ELR (cell line): ENCODE results near the gene TUBB.
"Not testable (repeated sequence)": the region's sequence is repeated elsewhere in the genome, so short reads cannot be mapped to it uniquely, and the experiment has no call there.

Experiments used
- DNase-seq: peaks from one replicate; pipeline ENCODE4 v3.0.0-alpha.2; 2015; ENCODE audit warnings: low read depth

The TUBB gene

DNA sequence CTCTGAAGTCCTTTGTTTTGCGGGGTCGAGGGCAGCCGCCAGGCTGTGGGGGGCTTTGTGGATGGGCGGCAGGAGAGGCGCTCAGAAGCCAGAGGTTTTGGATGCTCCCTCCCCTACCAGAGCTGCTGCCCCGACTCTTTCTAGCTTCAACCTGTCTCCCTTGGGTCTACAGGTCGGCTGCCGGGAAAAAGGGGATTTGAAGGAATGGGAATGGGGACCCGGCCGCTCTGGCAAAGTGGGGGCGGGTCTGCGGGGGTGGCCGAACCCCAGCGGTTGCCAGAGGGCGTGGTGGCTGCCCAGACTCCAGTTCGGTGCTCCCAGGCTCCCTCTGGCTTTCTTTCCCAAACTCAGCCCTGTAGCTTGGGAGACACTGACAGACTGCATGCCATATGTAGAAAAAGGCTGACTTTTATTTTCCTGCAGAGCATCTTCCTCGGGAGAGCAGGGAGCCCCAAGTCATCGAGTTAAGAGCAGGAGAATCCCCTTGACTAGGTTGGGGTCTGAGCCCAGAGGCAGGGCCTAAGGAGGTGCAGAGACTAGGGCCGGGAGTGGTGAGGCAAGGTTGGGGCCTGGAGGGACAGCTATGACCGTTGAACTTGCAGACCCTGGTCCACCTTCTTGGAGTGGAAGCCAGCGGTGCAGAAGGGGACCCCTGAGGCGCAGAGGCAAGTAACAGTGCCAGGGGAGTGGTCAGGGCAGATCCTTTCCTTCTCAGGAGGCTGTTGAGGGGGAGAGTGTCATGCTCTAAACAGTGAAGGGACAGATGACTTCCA is 32.3 kb upstream of the TUBB start:
- DNase-seq: peak; percentile 63

DNA sequence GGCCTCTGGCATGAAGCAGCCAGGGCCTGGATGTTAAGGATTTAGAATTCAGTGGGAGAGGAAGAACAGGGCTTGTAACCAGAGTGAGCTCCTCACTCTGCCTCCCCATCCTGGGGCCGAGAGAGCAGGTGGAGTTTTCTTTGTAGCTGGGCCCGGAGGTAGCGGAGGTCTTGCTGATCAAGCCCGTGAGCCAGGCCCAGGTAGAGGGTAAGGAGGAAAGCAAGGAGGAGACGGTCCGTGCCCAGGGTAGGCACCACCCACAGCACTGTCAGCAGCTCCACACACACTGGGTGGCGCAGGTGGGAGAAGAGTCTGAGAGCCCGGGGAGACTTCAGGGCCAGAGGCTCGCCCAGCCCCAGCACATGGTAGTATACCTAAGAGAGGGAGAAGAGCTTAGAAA is 31.6 kb upstream of the TUBB start:
- DNase-seq: no peak

DNA sequence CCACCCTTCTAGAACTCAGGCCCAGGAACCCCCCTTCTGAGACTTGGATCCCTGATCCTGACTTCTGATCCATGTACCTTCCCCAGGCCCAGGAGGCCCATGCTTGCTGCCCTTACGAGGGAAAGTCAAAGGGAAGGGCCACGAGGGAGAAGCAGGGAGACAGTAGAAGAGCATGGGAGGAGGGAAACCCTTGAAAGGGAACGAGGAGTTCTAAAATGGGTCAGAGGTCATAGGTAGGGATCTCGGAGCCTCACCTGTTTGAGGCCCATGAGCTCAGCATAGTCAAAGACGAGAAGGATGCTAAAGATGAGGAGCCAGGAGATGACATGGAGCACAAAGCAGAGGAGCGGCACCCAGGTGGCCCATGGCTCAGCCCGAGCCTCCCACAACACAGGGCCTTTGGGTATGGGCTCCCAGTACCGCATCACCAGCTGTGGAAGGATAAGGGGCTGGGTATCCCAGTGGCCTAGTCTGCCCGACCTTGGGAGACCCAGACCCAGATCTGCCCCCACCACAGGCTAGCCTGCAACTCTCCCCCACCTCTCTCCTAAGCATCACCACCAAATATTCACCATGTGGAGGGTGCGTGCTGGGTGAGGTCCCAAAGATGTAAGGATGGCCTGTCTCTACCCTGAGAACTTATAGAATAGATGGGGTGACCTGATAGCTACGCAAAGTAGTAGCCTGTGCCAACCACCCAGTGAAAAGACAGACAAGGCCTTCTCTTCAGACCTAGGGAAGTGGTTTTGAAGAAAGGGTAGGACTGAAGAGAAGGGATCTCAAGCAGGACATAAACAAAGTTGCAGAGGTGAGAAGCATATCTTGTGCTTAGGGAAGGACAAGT is 30.9 kb upstream of the TUBB start:
- no peak for DNase-seq

DNA sequence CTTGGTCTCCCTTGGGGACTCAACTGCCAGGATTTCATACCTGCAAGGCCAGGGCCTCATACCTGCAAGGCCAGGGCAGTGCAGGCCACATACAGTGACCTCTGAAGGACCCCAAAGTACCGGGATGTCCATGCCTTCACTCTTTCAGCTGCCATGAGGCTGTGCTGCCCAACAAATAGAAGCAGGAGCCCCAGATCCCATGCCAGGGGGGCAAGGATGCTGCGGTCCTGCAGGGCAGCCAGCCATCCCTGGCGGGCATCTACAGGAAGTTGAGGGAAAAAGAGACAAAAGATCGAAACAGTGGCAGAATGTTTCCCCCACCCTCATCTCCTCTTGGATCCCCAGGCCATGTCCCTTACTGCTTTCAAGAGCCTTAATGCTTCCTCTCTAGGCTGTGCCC is 30.2 kb upstream of the TUBB start:
- no peak for DNase-seq

DNA sequence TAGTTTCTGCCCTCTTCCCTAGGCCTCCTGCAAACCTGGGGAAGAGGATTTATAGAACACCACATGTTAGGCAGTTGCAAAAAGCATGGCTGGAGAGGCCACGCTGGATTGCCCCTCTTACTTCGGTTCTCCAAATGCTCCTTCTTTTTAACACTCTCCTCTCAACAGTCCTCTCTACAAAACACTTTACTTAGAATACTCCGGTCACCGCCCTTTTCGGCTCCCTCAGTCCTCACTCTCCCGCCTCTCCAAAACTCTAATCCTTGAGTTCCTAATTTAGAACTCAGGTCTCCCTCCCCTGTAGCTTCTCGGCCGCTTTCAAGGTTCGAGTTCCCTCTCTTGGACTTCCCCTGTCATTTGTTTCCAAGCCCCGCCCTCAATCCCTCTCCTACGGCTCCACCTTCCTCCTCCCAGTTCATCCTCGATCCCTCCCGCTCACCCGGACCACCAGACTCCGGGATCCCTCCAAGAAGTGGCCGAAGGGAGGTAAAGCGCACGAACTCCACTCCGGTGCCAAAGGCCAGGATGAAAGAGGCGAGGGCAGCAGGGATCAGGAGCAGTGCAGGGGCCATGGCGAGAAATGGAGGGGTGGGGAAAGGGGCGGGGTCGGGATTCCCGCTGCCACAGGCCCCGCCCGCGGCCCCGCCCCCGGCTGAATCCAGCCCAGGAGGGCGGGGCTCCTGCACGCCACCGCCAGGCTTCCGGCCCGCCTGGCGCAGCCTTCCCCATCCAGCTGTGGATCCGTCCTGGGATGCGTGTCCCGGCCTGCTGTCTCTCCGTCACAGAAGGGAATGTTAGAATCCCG is 29.5 kb upstream of the TUBB start, which contains the start of gene NRM:
NRM (minus strand) TSS at position 582 of the 805 bp plus-strand sequence; CDS start at position 572, 10 bp downstream.
- peak; percentile 91 for DNase-seq

DNA sequence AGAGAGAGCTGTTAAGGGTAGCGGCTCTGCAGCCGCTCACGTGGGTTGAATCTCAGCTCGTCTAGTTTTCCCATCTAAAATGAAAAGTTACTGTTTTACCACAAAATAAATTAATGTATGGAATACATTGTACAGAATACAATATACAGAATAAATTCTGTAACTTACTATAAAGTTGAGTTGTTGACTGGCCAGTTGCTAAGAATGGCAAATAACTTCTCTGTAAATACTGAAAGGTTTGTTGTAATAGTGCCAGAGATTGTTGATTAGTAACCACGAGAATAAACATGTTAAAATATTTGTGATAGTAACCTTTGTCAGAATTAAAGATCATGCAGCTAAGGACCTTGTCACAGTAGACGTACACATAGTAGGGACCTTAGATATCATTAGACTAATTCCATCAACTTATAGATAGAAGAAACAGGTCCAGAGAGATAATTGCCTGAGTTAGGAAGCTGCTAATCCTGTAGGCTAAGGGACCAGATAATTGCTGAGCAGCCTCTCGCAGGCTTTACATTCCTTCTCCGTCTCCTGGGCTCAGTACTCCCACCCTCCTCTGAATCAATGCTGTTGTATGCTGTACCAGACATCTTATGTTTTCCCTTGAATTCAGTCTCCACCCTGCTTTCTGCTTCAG is 28.8 kb upstream of the TUBB start:
- DNase-seq: no peak

DNA sequence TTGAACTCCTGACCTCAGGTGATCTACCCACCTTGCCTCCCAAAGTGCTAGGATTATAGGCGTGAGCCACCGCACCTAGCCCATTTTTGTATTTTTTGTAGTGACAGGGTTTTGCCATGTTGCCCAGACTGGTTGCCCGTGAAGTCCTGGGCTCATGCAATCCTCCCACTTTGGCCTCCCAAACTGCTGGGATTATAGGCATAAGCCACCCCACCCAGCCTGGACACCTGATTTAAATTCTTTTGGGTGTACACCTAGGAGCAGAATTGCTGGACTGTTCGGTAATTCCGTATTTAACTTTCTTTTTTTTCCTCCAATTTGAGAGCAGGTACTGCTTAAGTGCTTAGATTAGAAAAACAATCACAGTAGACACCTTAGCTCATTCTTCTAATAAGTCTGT is 23.7 kb upstream of the TUBB start:
- DNase-seq: no peak

DNA sequence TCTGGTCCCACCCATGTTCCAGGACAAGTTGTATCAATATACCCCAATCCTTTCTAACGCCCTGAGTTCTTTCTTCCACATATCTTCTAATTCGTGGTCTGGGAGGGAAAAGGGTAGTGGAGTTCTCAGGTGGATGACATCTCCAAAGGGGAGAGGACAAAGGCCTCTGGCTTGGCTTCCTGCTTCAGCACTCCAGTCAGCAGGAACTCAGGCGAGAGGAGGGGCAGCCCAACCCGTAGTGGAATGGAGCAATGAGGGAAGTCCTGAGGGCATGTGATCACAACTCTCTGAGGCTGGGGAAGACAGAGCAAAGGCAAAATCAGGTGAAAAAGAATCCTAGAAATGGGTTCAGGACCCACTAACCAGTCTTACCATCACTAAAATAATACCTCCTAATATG is 19.8 kb upstream of the TUBB start:
- DNase-seq: no peak

DNA sequence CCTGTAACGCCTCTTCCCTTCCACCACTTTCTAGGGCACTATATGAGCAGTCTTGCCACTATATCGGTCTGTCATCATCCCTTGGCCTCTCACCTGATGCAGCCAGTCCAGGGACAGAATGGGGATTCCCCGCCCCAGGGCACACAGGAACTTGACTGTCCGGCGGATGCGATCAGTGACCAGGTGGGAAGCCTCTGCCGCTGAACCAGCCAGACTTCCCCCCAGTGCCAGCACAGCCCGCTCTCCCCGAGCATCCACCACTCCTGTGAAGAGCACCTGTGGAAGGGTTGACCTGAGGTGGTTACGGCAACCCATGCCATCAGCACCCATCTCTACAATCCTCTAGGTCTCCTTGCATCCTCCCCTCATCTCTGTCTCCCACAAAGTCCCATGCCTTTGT is 17.1 kb upstream of the TUBB start:
- DNase-seq: no peak

DNA sequence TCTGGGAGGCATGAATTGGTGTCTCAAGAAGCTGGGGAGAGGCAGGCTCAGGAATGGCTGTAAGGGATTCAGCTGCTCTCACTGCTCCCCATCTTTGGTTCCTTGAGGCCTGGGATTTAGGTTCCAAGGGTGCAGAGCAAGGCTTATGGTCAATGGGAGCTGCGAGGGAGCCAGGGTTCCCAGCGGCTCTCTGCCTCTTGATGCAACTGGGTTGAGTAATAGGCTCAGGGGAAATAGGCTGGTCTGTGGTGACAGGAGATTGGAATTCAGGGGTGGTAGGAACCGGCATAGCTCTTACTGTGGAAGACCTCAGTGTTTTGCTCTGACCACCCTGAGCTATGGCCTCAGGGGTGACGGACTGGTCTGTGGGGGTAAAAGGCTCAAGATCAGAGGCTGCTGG is 16.3 kb upstream of the TUBB start:
- DNase-seq: no peak

DNA sequence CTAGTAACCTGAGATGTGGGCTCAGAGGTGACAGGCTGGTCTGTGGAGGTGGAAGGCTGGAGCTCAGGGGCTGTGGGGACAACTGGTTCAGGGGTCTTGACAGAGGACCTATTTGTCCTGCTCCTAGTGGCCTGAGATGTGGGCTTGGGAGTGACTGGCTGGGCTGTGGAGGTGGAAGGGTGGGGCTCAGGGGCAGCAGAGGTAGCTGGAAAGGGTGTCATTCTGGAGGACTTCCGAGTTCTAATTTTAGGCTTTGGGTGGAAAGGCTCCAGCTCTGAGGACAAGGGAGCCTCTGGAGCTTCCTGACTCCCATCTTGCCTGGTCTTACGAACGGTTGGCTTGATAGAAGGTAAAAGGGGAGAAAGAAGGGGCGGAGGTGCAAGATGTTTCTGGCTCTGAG is 14.5 kb upstream of the TUBB start:
- DNase-seq: no peak

DNA sequence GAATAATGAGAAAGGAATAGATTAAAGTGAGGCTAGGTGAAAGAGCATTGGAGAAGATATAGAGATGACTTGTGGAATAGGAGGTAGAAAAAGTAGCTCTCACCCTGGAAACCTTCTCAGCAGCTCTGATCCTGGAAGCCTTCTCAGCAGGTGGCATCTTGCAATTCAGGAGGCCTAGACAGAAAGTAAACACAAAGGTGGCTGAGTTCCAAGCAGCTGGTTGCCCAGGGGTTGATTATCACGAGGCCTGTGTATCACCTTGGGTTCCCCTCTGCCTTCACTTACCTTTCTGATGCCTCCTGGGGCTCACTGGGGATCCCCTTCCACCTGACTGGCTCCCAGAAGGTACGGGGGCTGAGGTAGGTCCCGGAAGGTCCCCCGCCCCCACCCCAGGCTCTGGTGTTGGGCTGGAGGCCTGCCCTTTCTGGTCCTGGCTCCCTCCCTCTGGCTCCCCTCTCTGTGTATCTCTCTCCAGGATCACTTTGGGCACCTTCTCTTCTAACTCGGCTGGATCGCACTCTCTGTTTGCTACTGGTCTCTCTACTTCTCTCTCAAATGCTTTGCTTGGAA is 12.8 kb upstream of the TUBB start:
- no peak for DNase-seq

DNA sequence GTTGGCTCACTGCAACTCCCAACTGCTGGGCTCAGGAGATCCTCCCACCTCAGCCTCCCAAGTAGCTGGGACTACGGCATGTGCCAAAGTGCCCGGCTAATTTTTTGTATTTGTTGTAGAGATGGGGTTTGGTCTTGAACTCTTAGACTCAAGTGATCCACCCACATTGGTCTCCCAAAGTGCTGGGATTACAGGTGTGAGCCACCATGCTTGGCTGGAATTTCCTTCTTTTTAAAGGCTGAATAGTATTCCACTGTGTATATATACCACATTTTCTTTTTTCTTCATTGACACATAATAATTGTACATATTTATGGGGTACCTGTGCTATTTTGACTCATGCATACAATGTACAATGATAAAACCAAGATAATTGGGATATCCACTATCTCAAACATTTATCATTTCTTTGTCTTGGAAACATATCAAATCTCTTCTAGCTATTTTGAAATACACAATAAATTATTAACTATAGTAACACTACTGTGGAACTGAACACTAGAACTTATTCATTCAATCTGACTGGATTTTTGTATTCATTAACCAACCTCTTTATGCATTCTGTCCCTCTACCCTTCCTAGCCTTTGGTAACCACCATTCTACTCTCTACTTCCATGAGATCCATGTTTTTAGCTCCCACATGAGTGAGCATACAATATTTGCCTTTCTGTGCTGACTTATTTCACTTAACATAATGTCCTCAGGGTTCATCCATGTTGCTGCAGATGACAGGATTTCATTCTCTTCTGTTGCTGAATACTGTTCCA is 10.9 kb upstream of the TUBB start:
- no peak for DNase-seq

DNA sequence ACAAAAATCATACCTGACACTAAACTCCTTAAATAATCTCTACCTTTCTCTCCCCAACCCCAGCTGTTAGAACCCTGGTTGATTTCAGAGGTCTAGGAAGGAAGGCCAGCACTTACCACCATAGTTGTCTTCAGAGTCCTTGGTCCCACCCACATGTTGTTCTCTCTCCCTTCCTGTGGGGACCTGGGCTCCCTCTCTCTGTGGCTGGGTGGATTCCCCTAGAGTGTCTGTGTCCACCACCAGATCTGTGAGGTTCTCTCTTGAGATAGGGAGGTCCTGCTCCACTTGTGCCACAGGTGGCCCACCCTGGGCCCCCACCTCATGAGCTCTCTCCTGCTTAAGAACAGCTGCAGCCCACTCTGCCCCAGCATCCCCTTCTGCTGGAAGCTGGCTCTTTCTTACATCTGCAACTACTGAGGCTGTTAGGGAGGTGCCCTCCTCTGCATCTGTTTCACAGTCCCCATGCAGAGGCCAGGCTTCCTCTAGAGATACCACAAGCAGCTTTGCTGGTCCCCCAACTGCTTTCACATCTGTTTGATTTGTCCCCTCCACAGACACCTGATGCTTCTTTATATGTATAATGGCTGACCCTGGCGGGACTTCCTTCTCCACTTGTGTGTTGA is 8.3 kb upstream of the TUBB start:
- no peak for DNase-seq

DNA sequence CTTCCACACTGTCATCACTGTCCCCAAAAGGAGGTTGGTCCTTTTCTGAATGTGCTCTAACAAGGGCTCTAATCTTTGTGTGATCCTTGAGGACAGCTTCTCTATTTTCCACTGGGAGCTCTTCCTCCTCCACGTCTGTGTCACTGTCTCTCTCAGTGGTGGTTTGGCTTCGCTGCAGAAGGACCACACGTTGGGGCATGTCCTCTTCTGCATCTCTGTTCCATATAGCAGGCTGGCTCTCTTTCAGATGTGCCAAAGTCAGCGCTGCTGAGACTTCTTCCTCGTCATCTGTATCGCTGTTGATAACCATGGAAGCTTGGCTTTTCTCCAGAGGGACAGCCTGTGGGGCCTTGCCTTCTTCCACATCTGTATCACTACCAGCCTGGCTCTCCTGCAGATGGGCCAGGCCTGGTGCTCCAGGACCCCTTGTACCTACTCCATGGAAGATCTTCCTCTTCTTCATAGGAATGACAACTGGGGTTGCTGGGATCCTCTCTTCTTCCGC is 7.7 kb upstream of the TUBB start:
- DNase-seq: no peak

DNA sequence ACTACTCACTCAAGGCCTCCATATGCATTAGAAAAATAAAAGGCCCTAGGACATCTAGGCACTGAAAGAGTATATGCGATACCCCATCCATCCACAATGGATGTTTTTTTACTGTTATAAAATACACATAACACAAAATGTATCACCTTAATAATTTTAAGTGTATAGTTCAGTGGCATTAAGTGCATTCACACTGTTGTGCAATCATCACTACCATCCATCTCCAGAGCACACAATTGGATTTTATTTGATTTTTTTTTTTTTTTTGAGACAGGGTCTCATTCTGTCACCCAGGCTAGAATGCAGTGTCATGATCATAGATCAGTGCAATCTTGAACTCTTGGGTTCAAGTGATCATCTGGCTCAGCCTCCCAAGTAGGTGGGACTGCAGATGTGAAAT is 5.9 kb upstream of the TUBB start:
- DNase-seq: no peak

DNA sequence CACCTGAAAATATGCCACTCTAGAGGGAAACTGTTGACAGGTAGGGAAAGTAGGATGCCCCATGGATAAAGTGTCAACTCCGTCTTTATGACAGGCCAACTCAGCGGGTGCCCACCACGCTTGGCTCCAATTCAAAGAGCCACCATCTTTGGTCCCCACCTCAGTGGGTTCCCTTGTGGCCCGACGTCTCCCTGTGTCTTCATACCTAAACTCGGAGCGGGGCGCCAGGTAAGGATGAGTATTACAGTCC is 3.3 kb upstream of the TUBB start:
- no peak for DNase-seq

DNA sequence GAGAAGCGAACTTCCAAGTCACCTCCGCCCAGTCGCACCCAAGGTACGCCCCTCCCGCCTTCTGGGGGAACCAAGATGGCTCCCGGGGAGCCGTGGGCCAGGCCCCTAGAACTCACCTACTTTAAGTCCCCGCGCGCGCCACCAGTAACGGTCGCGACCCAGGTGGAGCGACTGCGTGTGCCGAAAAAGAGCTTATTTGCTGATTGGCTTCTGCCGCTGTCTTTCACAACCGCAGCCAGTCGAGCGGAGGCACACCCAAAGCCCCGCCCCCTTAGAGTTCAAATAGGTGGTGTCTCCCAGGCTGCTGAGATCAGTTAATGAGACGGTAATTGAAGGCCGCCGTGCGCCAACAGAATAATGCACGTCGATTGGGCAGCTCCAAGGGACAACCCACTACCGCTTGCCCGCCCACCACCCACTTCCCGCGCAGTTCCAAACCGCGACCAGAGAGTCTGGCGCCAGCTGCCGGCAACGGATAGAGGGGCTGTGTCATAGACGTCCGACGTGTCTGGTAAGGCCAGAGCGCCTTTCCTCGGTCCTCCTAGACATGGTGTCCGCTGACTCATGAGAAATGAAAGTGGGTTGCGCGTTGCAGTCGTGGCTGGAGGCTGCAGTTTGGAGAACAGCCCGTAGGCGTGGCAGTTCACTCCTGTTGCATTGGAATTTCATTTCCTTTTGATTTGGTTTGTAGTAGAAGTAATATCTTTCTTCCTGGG is 2.9 kb upstream of the TUBB start, which contains the start of gene MDC1:
MDC1 (minus strand) TSS at position 153 of the 716 bp plus-strand sequence. CDS start 2,106 bp downstream, outside the sequence.
- DNase-seq: peak; percentile 100

DNA sequence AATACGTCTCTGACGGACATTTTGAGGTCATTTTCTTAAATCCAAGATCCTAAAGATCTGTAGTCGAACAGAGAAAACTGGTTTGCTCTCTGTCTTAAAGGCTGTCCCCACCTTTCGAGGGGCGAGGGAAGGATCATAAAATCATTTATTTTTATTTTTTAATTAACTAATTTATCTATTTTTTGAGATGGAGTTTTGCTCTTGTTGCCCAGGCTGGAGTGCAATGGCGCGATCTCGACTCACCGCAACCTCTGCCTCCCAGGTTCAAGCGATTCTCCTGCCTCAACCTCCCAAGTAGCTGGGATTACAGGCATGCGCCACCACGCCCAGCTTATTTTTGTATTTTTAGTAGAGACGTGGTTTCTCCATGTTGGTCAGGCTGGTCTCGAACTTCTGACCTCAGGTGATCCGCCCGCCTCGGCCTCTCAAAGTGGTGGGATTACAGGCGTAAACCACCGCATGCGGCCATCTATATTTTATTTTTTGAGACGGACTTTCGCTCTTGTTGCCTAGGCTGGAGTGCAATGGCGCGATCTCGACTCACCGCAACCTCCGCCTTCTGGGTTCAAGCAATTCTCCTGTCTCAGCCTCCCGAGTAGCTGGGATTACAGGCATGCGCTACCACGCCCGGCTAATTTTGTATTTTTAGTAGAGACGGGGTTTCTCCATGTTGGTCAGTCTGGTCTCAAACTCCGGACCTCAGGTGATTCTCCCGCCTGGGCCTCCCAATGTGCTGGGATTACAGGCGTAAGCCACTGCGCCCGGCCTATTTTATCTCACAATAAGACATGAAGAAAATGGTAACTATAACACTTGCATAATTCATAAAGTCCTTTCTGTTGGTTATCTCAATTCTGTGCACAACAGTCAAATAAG is 2.1 kb upstream of the TUBB start:
- not testable (repeated sequence) for DNase-seq
